SK-N-SH (cell line): ENCODE data around the gene USP36.

Source experiments
- CHD2 ChIP-seq: fragments of 150-350 bp; IDR thresholded peaks from 2 replicates; pipeline ENCODE4 v1.6.1; 2018; ENCODE audit warnings: low read length; ENCODE audit not compliant: partially characterized antibody
- CTCF ChIP-seq: fragments of 200-600 bp; sonication (generic); IDR thresholded peaks from 2 replicates; pipeline ENCODE4 v1.6.1; 2017; ENCODE audit warnings: antibody characterized with exemption, mild to moderate bottlenecking, moderate library complexity
- EP300 ChIP-seq, 2 experiments: IDR thresholded peaks; 2 replicates each; pipeline versions ENCODE4 v1.4.0 to v1.6.1; 2012; ENCODE audit warnings: borderline replicate concordance in 1 of 2, low read depth in 1 of 2, low read length in 1 of 2
- EZH2phosphoT487 ChIP-seq: fragments of 200-600 bp; sonication (generic); IDR thresholded peaks from 2 replicates; pipeline ENCODE4 v1.6.1; 2017; ENCODE audit warnings: low read depth, mixed run types, mild to moderate bottlenecking, antibody characterized with exemption, moderate library complexity, borderline replicate concordance
- POLR2AphosphoS5 ChIP-seq: IDR thresholded peaks from 2 replicates; pipeline ENCODE4 v1.6.1; 2012; ENCODE audit warnings: low read depth, low read length
- RCOR1 ChIP-seq: fragments of 150-350 bp; IDR thresholded peaks from 2 replicates; pipeline ENCODE4 v1.6.1; 2017; ENCODE audit warnings: antibody characterized with exemption, low read length
- SIN3A ChIP-seq: IDR thresholded peaks from 2 replicates; pipeline ENCODE4 v1.6.1; 2012; ENCODE audit warnings: low read depth, mild to moderate bottlenecking, low read length, moderate library complexity, borderline replicate concordance
- TCF12 ChIP-seq: IDR thresholded peaks from 2 replicates; pipeline ENCODE4 v1.4.0; 2012
- USF2 ChIP-seq: fragments of 150-350 bp; IDR thresholded peaks from 2 replicates; pipeline ENCODE4 v1.6.1; 2017; ENCODE audit warnings: antibody characterized with exemption, low read length, low read depth, borderline replicate concordance

GRCh38 chr17:78796517-78796900 lies 44.1 kb downstream of the USP36 start:
- TF ChIP-seq CTCF (no peak), RCOR1 (no peak), TCF12 (no peak), USF2 (no peak), CHD2 (no peak), EZH2phosphoT487 (no peak), POLR2AphosphoS5 (no peak), SIN3A (no peak), EP300 (IDR thresholded peaks at IDR 0.05; ENCODE audit: borderline replicate concordance in 1 of 2, low read depth in 1 of 2, low read length in 1 of 2) (no peak)
